MM.1S (cell line): ENCODE data around the gene LAMC1.

ENCODE experiments used
- CTCF ChIP-seq: fragments of 300-600 bp; sonication (generic); IDR thresholded peaks from 2 replicates; pipeline ENCODE4 v1.5.1; 2016; ENCODE audit warnings: antibody characterized with exemption, low read length, mixed read lengths
- EZH2 ChIP-seq: fragments of 300-600 bp; sonication (generic); optimal IDR thresholded peaks from 2 replicates; pipeline ENCODE3; 2017; ENCODE audit warnings: low read depth, mild to moderate bottlenecking, antibody characterized with exemption, low read length, mixed read lengths
- EZH2phosphoT487 ChIP-seq: fragments of 300-600 bp; sonication (generic); IDR thresholded peaks from 2 replicates; pipeline ENCODE4 v1.6.1; 2018; ENCODE audit warnings: antibody characterized with exemption, low read length

- no peak for TF ChIP-seq CTCF
- TF ChIP-seq EZH2: no peak
- TF ChIP-seq EZH2phosphoT487: no peak
These were observed 70.6 kb downstream of the LAMC1 start for GRCh38 chr1:183093786-183094298.
